H1 (cell line): ENCODE data around the gene TUT1. TPM values are rescaled to one million over a fixed set of nuclear protein-coding genes. Genes with fewer than 3 reads are reported as not detected.

Experiments used
- BCL11A ChIP-seq, 2 experiments: IDR thresholded peaks; one replicate each; pipeline ENCODE4 v1.6.1; 2011; ENCODE audit warnings: low read depth in 2 of 2, low read length in 2 of 2, mild to moderate bottlenecking in 2 of 2
- CEBPB ChIP-seq: IDR thresholded peaks from 2 replicates; pipeline ENCODE4 v1.6.1; 2012; ENCODE audit warnings: low read depth, low read length
- CHD1 ChIP-seq: IDR thresholded peaks from 2 replicates; pipeline ENCODE4 v1.6.1; 2012; ENCODE audit warnings: low read depth, low read length, improper control_type of control experiment
- CTBP2 ChIP-seq: IDR thresholded peaks from 2 replicates; pipeline ENCODE4 v1.7.0; 2011; ENCODE audit warnings: borderline replicate concordance, mild to moderate bottlenecking, moderate library complexity, mixed read lengths, low read length; ENCODE audit not compliant: insufficient read depth, insufficient read length
- GTF2F1 ChIP-seq: IDR thresholded peaks from 2 replicates; pipeline ENCODE4 v1.6.1; 2012; ENCODE audit warnings: low read depth, low read length, improper control_type of control experiment, borderline replicate concordance
- MAFK ChIP-seq: IDR thresholded peaks from 2 replicates; pipeline ENCODE4 v1.6.1; 2012; ENCODE audit warnings: low read depth, mild to moderate bottlenecking, improper control_type of control experiment, low read length
- NANOG ChIP-seq: IDR thresholded peaks from 2 replicates; pipeline ENCODE4 v1.6.1; 2011; ENCODE audit warnings: low read length, low read depth, mild to moderate bottlenecking, inconsistent platforms; ENCODE audit not compliant: insufficient read depth, poor library complexity, severe bottlenecking
- SIN3A ChIP-seq, 2 experiments: IDR thresholded peaks in 1 of 2; conservative IDR thresholded peaks in 1 of 2; 2 replicates each; pipeline ENCODE4 v1.6.1; 2011 to 2012; ENCODE audit warnings: low read length in 2 of 2, improper control_type of control experiment in 1 of 2, low read depth in 1 of 2, mild to moderate bottlenecking in 1 of 2
- SIX5 ChIP-seq: IDR thresholded peaks from 2 replicates; pipeline ENCODE4 v1.6.1; 2011; ENCODE audit warnings: mild to moderate bottlenecking, low read depth, low read length
- polyA plus RNA-seq, 7 experiments: library from polyadenylated mRNA; depleted of rRNA in 3 of 7; stranded (reverse) in 5 of 7; unstranded in 2 of 7; fragments of >200 nt in 5 of 7; fragments of 200-250 nt in 2 of 7; gene quantifications; 1 replicate in 5 of 7; 2 replicates in 1 of 7; 4 replicates in 1 of 7; pipeline versions ENCODE4 v1.2.1 to v1.2.3, GENCODE V29; 2011 to 2013; ENCODE audit warnings: missing spikeins in 2 of 7, mixed read lengths in 2 of 7
- total RNA-seq: library from RNA; stranded (reverse); fragmentation: NEBNext Ultra II Directional; extraction: Animal tissue kit (Norgen Biotek cat#: 25700); gene quantifications from 2 replicates; pipeline ENCODE4 v1.2.1, GENCODE V29; 2021
- TF ChIP-seq, protein P1 (sequence below): fragments of 300-600 bp; sonication (generic); IDR thresholded peaks from 2 replicates; pipeline ENCODE4 v1.7.1; 2012; ENCODE audit warnings: low read length, moderate library complexity, mild to moderate bottlenecking, inconsistent platforms; ENCODE audit not compliant: insufficient replicate concordance

The TUT1 gene
- total and polyA plus RNA-seq, 2 of the 8 experiments (the other 6 are each of a cell fraction or from before 2014, with no cell fraction given): 17.8 to 24.6 TPM

DNA sequence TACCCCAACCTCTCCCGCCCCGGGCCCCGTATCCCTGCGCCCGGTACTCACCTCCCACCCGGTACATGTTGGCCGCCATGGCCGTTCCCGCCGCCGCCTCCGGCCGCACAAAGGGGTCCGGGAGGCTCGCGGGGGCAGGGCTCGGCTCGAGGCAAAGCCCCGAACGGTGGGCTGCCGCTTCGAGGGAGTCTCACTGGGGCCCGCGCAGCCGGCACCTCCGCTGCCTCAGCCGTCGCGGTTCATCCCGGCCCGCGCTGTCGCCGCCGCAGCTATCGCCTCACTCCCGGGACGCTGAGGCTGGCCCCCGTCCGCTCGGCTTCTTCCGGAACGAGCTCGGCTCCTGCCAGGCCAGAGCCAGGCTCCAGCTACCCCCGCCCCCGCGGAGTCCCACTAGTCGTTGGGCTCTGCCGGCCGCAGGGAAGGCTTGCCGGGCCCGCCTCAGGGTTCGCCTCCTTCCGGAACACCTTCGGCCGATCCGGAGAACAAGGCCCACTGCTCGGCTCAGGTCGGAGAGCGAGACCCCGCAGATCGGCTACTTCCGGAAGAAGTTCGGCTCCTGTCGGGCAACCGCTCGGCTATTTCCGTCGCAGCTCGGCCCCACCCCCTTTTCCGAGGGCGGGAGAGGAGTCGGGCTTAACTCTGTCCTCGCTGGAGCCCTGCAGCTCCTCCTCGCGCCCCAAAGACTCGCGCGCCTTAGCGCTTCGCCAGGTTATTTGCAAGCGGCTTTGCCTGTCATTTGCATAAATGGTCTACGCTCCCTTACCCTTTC lies 10.2 kb upstream of the TUT1 start, which contains the start of gene MTA2 (continued):
- TF ChIP-seq, protein P1, sequence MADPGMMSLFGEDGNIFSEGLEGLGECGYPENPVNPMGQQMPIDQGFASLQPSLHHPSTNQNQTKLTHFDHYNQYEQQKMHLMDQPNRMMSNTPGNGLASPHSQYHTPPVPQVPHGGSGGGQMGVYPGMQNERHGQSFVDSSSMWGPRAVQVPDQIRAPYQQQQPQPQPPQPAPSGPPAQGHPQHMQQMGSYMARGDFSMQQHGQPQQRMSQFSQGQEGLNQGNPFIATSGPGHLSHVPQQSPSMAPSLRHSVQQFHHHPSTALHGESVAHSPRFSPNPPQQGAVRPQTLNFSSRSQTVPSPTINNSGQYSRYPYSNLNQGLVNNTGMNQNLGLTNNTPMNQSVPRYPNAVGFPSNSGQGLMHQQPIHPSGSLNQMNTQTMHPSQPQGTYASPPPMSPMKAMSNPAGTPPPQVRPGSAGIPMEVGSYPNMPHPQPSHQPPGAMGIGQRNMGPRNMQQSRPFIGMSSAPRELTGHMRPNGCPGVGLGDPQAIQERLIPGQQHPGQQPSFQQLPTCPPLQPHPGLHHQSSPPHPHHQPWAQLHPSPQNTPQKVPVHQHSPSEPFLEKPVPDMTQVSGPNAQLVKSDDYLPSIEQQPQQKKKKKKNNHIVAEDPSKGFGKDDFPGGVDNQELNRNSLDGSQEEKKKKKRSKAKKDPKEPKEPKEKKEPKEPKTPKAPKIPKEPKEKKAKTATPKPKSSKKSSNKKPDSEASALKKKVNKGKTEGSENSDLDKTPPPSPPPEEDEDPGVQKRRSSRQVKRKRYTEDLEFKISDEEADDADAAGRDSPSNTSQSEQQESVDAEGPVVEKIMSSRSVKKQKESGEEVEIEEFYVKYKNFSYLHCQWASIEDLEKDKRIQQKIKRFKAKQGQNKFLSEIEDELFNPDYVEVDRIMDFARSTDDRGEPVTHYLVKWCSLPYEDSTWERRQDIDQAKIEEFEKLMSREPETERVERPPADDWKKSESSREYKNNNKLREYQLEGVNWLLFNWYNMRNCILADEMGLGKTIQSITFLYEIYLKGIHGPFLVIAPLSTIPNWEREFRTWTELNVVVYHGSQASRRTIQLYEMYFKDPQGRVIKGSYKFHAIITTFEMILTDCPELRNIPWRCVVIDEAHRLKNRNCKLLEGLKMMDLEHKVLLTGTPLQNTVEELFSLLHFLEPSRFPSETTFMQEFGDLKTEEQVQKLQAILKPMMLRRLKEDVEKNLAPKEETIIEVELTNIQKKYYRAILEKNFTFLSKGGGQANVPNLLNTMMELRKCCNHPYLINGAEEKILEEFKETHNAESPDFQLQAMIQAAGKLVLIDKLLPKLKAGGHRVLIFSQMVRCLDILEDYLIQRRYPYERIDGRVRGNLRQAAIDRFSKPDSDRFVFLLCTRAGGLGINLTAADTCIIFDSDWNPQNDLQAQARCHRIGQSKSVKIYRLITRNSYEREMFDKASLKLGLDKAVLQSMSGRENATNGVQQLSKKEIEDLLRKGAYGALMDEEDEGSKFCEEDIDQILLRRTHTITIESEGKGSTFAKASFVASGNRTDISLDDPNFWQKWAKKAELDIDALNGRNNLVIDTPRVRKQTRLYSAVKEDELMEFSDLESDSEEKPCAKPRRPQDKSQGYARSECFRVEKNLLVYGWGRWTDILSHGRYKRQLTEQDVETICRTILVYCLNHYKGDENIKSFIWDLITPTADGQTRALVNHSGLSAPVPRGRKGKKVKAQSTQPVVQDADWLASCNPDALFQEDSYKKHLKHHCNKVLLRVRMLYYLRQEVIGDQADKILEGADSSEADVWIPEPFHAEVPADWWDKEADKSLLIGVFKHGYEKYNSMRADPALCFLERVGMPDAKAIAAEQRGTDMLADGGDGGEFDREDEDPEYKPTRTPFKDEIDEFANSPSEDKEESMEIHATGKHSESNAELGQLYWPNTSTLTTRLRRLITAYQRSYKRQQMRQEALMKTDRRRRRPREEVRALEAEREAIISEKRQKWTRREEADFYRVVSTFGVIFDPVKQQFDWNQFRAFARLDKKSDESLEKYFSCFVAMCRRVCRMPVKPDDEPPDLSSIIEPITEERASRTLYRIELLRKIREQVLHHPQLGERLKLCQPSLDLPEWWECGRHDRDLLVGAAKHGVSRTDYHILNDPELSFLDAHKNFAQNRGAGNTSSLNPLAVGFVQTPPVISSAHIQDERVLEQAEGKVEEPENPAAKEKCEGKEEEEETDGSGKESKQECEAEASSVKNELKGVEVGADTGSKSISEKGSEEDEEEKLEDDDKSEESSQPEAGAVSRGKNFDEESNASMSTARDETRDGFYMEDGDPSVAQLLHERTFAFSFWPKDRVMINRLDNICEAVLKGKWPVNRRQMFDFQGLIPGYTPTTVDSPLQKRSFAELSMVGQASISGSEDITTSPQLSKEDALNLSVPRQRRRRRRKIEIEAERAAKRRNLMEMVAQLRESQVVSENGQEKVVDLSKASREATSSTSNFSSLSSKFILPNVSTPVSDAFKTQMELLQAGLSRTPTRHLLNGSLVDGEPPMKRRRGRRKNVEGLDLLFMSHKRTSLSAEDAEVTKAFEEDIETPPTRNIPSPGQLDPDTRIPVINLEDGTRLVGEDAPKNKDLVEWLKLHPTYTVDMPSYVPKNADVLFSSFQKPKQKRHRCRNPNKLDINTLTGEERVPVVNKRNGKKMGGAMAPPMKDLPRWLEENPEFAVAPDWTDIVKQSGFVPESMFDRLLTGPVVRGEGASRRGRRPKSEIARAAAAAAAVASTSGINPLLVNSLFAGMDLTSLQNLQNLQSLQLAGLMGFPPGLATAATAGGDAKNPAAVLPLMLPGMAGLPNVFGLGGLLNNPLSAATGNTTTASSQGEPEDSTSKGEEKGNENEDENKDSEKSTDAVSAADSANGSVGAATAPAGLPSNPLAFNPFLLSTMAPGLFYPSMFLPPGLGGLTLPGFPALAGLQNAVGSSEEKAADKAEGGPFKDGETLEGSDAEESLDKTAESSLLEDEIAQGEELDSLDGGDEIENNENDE: no peak
- TF ChIP-seq MAFK (no peak), CTBP2 (no peak), NANOG (no peak), SIX5 (no peak), SIN3A (conservative IDR thresholded peaks at IDR 0.05 in 1 of 2, IDR thresholded peaks at IDR 0.05 in 1 of 2; ENCODE audit: low read depth in 1 of 2, low read length in 2 of 2) (no peak; a peak in 1 of 4 replicates), BCL11A (IDR thresholded peaks at IDR 0.05; ENCODE audit: low read depth in 2 of 2, low read length in 2 of 2) (no peak), CEBPB (no peak), GTF2F1 (no peak), CHD1 (no peak)
